ENCODE data around the gene RHOJ. TPM values are rescaled to one million over a fixed set of nuclear protein-coding genes. Genes with fewer than 3 reads are reported as not detected.

The RHOJ gene
- total RNA-seq, 1 experiment from 2014 or later = not detected

DNA sequence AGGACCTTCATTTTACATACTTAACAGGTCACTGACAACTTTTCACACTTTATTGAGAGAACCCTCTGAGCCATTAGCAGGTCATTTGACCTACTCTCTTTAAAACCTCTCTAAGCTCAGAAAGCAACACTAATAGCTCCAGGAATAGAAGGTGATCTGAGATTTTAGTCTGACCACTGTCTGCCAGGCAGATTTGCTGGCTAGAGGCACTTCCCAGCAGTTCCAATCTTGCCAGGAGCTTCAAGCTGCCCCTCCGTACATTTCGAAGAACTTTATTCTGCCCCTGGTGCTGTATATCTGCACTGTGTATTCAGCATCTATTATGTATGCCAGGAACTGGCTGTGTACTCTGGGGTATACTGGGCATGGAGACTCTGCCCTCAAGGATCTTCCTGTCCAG lies 58.2 kb downstream of the RHOJ start:
- no peak overlapping the region for H3K9ac ChIP-seq (ENCODE audit: low read length)
- H3K4me1 ChIP-seq (ENCODE audit: control insufficient read depth in 1 of 2, insufficient read depth in 2 of 2, low read length in 2 of 2) = no peaks in the 10 kb centered on the region
- H3K79me2 ChIP-seq (ENCODE audit: insufficient read depth, low read length) = no peaks in the 10 kb centered on the region
- H3K9me2 ChIP-seq (ENCODE audit: insufficient read depth) = no peaks in the 10 kb centered on the region
- ChIA-PET POLR2A (no interaction called here), RAD21 (ENCODE audit: low non-redundant PET in 1 of 2, low total read pairs in 2 of 2, uncharacterized antibody in 2 of 2, unreplicated experiment in 2 of 2) (no interaction called here), CTCF (no interaction called here)
- H3K36me3 ChIP-seq (ENCODE audit: control insufficient read depth in 1 of 2, insufficient read depth in 2 of 2, low read length in 2 of 2) = no peaks in the 10 kb centered on the region
- no peak overlapping the region for H3K4me2 ChIP-seq (ENCODE audit: low read length)
- peaks cover 3% of the 10 kb centered on the region; the same call in 1 of the 2 replicates for H3K27me3 ChIP-seq (ENCODE audit: insufficient read depth, low read length)
- ATAC-seq = no peak
- H4K20me1 ChIP-seq (ENCODE audit: insufficient read depth) = no peaks in the 10 kb centered on the region
- H2AFZ ChIP-seq (ENCODE audit: low read depth, low read length, poor library complexity, severe bottlenecking) = no peak overlapping the region
- DNase-seq (ENCODE audit: low read depth, low spot score) = no peak
- no peak overlapping the region for H3K27ac ChIP-seq (ENCODE audit: low read depth, low read length)
- no peaks in the 10 kb centered on the region for H3K9me3 ChIP-seq (ENCODE audit: control insufficient read depth in 1 of 2, insufficient read depth in 1 of 2, low read depth in 1 of 2, low read length in 2 of 2)
- BruUV-seq (replicated peaks) = no TSS peak
- TF ChIP-seq POLR2AphosphoS5 (IDR thresholded peaks at IDR 0.05; ENCODE audit: low read depth, low read length) = no peak
- TF ChIP-seq, protein P1, sequence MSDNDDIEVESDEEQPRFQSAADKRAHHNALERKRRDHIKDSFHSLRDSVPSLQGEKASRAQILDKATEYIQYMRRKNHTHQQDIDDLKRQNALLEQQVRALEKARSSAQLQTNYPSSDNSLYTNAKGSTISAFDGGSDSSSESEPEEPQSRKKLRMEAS (IDR thresholded peaks at IDR 0.05) = no peak
- no peak for TF ChIP-seq ATF3 (IDR thresholded peaks at IDR 0.05)
- intact Hi-C loops (cut with micrococcal nuclease) = no loop called here
- no peak overlapping the region for H3K4me3 ChIP-seq (replicated peaks in 1 of 2; ENCODE audit: low read depth in 1 of 2, low read length in 2 of 2)

DNA sequence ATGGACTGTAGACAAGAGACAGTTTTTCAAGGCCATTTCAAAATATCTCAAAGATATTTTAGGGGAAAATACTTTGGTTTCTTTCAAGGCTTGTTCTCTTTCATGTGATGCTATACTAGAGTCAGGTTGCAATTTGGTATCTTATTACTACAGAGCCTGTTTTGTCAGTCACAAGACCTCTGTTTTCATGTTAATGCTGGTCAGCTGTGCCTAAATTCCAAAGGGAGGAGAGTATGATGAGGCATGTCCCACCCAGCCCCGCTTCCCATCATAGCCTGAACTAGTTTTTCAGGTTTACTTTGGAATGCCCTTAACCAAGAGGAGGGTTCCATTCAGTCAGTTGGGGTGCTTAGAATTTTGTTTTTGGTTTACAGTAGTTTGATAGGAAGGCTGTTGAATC lies 61.9 kb downstream of the RHOJ start:
- TF ChIP-seq EZH2 (IDR thresholded peaks at IDR 0.05) = no peak
- ChIA-PET CTCF (no interaction called here), RAD21 (ENCODE audit: low non-redundant PET in 1 of 2, low total read pairs in 2 of 2, uncharacterized antibody in 2 of 2, unreplicated experiment in 2 of 2) (no interaction called here), POLR2A (no interaction called here)
- no TSS peak for BruUV-seq (replicated peaks)
- Histone ChIP-seq H3K79me2 (ENCODE audit: insufficient read depth, low read length) (no peaks in the 10 kb centered on the region), H3K27ac (ENCODE audit: low read depth, low read length) (no peak overlapping the region), H3K9me3 (ENCODE audit: control insufficient read depth in 1 of 2, insufficient read depth in 1 of 2, low read depth in 1 of 2, low read length in 2 of 2) (no peaks in the 10 kb centered on the region), H3K9me2 (ENCODE audit: insufficient read depth) (no peaks in the 10 kb centered on the region), H3K4me1 (ENCODE audit: control insufficient read depth in 1 of 2, insufficient read depth in 2 of 2, low read length in 2 of 2) (no peaks in the 10 kb centered on the region), H3K27me3 (ENCODE audit: insufficient read depth, low read length) (peaks cover 28% of the 10 kb centered on the region), H3K4me2 (ENCODE audit: low read length) (no peak overlapping the region), H4K20me1 (ENCODE audit: insufficient read depth) (no peaks in the 10 kb centered on the region), H3K36me3 (ENCODE audit: control insufficient read depth in 1 of 2, insufficient read depth in 2 of 2, low read length in 2 of 2) (no peaks in the 10 kb centered on the region), H3K9ac (ENCODE audit: low read length) (no peak overlapping the region), H2AFZ (ENCODE audit: low read depth, low read length, poor library complexity, severe bottlenecking) (no peak overlapping the region), H3K4me3 (replicated peaks in 1 of 2; ENCODE audit: low read depth in 1 of 2, low read length in 2 of 2) (no peak overlapping the region)
- intact Hi-C loops (cut with micrococcal nuclease) = no loop called here
- ATAC-seq (no peak), DNase-seq (ENCODE audit: low read depth, low spot score) (no peak)
